Gastroesophageal sphincter (tissue), 4 donors: ENCODE measurements around the gene STARD13. TPM values are rescaled to one million over a fixed set of nuclear protein-coding genes. Genes with fewer than 3 reads are reported as not detected.
A peak's percentile ranks its signal among the peaks of the same experiment; 100 is the strongest.

Experiments used
- ATAC-seq: fragments of 150-250 bp; one replicate; pipeline ENCODE4 v1.9.1; 2016; ENCODE audit warnings: mild to moderate bottlenecking, moderate library complexity
- H3K27ac ChIP-seq, 4 donors: fragments of 200-600 bp; sonication (generic) in 3 of 4; 1 replicate in 3 of 4; 2 replicates in 1 of 4; pipeline ENCODE4 v1.5.1; 2016 to 2019
- H3K27me3 ChIP-seq: fragments of 200-600 bp; sonication (generic); one replicate; pipeline ENCODE4 v1.5.1; 2019
- H3K36me3 ChIP-seq, 2 donors: fragments of 200-600 bp; sonication (generic); one replicate each; pipeline ENCODE4 v1.5.1; 2019; ENCODE audit warnings: control low read depth in 1 of 2
- H3K4me1 ChIP-seq, 3 donors: fragments of 200-600 bp; sonication (generic); 1 replicate in 2 of 3; 2 replicates in 1 of 3; pipeline ENCODE4 v1.5.1; 2016 to 2019; ENCODE audit warnings: control low read depth in 2 of 3
- H3K4me3 ChIP-seq, 2 donors: fragments of 200-600 bp; sonication (generic); one replicate each; pipeline ENCODE4 v1.5.1; 2019; ENCODE audit warnings: mild to moderate bottlenecking in 1 of 2, moderate library complexity in 1 of 2
- H3K9me3 ChIP-seq, 3 donors: fragments of 200-600 bp; sonication (generic); one replicate each; pipeline ENCODE4 v1.5.1; 2017 to 2019; ENCODE audit warnings: control low read depth in 2 of 3
- EP300 ChIP-seq: sonication (generic); formaldehyde crosslinking; IDR thresholded peaks from one replicate; pipeline ENCODE4 v1.6.1; 2017; ENCODE audit warnings: antibody characterized with exemption, mild to moderate bottlenecking
- POLR2A ChIP-seq, 2 donors: fragments of 450-650 bp; IDR thresholded peaks; one replicate each; pipeline ENCODE4 v1.6.1; 2017; ENCODE audit warnings: antibody characterized with exemption in 2 of 2, mild to moderate bottlenecking in 2 of 2, moderate library complexity in 1 of 2
- POLR2AphosphoS5 ChIP-seq: sonication (generic); formaldehyde crosslinking; IDR thresholded peaks from one replicate; pipeline ENCODE4 v1.6.1; 2017; ENCODE audit warnings: antibody characterized with exemption
- WGBS, 2 donors: methylation state at CpG; one replicate each; pipeline ENCODE4 v1.1.5; 2018; ENCODE audit warnings: low coverage in 1 of 2; 5-methylcytosine and 5-hydroxymethylcytosine counted together
- total RNA-seq, 4 donors: library from RNA; depleted of rRNA; stranded (reverse); fragments of >200 nt; gene quantifications; one replicate each; pipeline ENCODE4 v1.1.0, GENCODE V29; 2016
- TF ChIP-seq, protein P1 (sequence below), 4 experiments: fragments of 200-600 bp in 2 of 4; fragments of 450-650 bp in 2 of 4; sonication (generic) in 1 of 4; IDR thresholded peaks; one replicate each; pipeline ENCODE4 v1.5.1; 2017 to 2019; ENCODE audit warnings: antibody characterized with exemption in 4 of 4, mild to moderate bottlenecking in 2 of 4, moderate library complexity in 2 of 4

The STARD13 gene
- total RNA-seq, 4 donors from 2014 or later: 46.2 to 63.3 (median 49.3) TPM

DNA sequence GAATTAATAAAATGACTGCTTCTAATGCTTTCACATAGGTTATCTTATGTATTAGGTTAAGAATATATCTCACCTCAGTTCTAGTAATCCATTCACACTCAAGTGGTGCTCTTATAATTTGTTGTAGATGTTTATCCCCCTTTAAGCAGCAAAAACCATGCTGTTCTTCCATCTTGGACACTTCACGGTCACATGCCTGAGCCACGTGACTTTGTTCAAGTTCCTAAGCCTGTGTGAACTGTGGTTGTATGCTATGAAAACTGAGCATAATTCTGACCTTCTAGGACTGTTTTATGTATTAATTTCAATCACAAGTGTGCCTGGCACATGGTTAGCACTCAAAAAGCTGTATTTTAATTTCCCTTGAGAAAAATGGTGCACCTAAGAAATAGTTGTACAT lies 41.2 kb upstream of the STARD13 start:
- Histone ChIP-seq H3K4me3 (no peak overlapping the region), H3K9me3 (no peaks in the 10 kb centered on the region), H3K36me3 (no peaks in the 10 kb centered on the region), H3K27me3 (no peaks in the 10 kb centered on the region), H3K4me1 (peaks cover 0 to 30% (median 10%) of the 10 kb centered on the region in 3 donors), H3K27ac (no peak overlapping the region)
- no peak for ATAC-seq
- 87 to 100% methylated on average over 2 of the region's 2 CpGs for WGBS, 2 donors
- TF ChIP-seq POLR2A (IDR thresholded peaks at IDR 0.05): no peak
- TF ChIP-seq, protein P1, sequence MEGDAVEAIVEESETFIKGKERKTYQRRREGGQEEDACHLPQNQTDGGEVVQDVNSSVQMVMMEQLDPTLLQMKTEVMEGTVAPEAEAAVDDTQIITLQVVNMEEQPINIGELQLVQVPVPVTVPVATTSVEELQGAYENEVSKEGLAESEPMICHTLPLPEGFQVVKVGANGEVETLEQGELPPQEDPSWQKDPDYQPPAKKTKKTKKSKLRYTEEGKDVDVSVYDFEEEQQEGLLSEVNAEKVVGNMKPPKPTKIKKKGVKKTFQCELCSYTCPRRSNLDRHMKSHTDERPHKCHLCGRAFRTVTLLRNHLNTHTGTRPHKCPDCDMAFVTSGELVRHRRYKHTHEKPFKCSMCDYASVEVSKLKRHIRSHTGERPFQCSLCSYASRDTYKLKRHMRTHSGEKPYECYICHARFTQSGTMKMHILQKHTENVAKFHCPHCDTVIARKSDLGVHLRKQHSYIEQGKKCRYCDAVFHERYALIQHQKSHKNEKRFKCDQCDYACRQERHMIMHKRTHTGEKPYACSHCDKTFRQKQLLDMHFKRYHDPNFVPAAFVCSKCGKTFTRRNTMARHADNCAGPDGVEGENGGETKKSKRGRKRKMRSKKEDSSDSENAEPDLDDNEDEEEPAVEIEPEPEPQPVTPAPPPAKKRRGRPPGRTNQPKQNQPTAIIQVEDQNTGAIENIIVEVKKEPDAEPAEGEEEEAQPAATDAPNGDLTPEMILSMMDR (IDR thresholded peaks at IDR 0.05): no peak
- TF ChIP-seq EP300: no peak
- TF ChIP-seq POLR2AphosphoS5: no peak

DNA sequence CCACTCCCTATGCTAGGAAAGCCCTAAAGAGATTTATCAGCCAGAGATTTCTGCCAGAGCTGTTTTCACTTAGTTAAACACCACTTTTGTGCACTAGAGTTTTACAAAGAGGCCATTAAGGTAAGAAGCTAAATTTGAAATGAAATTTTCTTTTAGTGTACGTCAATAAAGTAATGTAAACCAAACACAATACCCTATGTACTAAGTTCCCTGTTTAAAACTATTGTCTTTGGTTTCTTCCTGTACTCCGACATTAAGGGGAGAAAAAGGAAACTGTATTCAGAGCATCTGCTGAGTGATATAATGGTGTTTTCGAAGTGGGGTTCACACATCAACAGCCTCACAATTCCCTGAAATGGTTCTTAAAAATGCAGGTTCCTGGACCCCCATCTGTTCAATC lies 40.7 kb upstream of the STARD13 start:
- ATAC-seq: no peak
- WGBS, 2 donors: 73 to 80% methylated on average over 3 of the region's 3 CpGs
- Histone ChIP-seq H3K36me3 (no peaks in the 10 kb centered on the region), H3K27ac (no peak overlapping the region), H3K4me3 (no peak overlapping the region), H3K27me3 (no peaks in the 10 kb centered on the region), H3K4me1 (peaks cover 0 to 30% (median 10%) of the 10 kb centered on the region in 3 donors), H3K9me3 (no peaks in the 10 kb centered on the region)
- no peak for TF ChIP-seq POLR2AphosphoS5
- TF ChIP-seq, protein P1 (IDR thresholded peaks at IDR 0.05): no peak
- TF ChIP-seq EP300: no peak

DNA sequence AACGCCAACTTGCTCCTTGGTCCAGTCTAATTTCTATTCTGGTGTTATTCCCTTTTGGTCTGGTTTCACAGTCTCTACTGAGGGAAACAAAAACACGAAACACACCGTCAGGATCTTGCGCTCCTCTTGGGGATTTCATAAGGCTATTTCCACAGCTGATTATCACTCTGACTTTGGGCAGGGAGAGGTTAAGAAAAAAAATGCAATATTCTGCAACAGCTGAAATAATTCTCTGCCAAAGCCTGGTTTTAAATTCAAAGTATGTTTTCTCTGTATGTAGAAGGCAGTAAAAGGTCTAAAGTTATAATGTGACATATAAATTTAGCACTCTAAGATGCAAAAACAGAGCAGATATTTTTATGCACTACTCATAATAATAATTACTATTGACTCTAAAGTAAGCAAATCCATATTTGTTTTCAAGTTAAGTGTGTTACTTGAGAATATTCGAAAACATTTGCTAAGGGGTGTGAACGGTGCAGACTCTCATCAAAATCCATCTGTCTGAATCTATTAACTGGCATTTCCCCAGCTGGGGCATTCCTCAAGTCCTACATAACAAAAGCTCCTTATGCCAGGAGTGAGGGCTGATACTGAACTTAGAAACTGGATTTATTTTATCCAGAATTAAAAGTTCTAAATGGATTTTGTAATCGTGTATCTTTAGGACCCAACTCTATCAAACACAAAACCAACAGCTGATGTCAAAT lies 38.4 kb upstream of the STARD13 start:
- H3K36me3 ChIP-seq: no peaks in the 10 kb centered on the region
- H3K27ac ChIP-seq: peak overlapping the region in 2 of 4 donors; percentile 39 to 62
- ATAC-seq: no peak
- H3K27me3 ChIP-seq: no peaks in the 10 kb centered on the region
- H3K9me3 ChIP-seq: no peaks in the 10 kb centered on the region
- H3K4me3 ChIP-seq: no peak overlapping the region
- WGBS, 2 donors: 33 to 57% methylated on average over 4 to 7 of the region's 7 CpGs
- TF ChIP-seq POLR2A (IDR thresholded peaks at IDR 0.05): no peak
- TF ChIP-seq EP300: no peak
- TF ChIP-seq, protein P1 (IDR thresholded peaks at IDR 0.05): no peak
- no peak for TF ChIP-seq POLR2AphosphoS5
- H3K4me1 ChIP-seq: peaks cover 0 to 30% (median 10%) of the 10 kb centered on the region in 3 donors

DNA sequence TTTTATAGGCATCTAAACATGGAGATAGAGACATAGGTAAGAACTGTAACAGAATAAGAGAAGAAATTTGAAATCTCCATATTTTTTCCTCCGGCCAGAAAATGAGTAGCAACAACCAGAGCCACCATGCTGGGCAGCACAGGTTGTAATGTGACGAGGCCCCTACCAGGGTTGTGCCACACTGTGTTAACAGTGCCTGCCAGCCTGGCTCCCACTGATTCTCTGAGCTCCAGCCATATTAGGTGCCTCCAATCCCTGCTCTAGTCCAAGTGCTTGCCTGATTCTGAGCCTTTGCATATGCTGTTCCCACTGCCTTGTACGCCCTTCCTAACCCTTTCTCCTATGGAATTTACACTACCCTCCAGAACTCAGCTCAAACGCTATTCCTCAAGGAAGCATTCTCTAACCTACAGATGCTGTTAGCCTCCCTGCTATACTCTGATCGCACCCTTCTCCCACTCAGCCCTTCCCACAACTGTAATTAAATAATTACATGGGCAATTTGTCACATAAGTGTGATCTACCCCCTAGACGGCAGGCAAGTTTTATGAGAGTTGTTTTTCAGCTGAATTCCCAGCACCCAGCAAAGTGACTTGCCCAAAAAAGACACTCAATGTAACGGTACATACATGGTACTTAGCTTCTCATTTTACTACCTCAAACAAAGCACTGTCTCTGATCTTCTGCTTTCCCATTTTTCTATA lies 37.6 kb upstream of the STARD13 start:
- Histone ChIP-seq H3K27me3 (no peaks in the 10 kb centered on the region), H3K27ac (peak overlapping the region in 3 of 4 donors; percentile 39 to 62 (median 46)), H3K9me3 (no peaks in the 10 kb centered on the region), H3K4me1 (peaks cover 0 to 30% (median 10%) of the 10 kb centered on the region in 3 donors), H3K36me3 (no peaks in the 10 kb centered on the region), H3K4me3 (no peak overlapping the region)
- no peak for TF ChIP-seq EP300
- no peak for TF ChIP-seq POLR2AphosphoS5
- 85 to 89% methylated on average over 6 to 7 of the region's 7 CpGs for WGBS, 2 donors
- no peak for ATAC-seq

DNA sequence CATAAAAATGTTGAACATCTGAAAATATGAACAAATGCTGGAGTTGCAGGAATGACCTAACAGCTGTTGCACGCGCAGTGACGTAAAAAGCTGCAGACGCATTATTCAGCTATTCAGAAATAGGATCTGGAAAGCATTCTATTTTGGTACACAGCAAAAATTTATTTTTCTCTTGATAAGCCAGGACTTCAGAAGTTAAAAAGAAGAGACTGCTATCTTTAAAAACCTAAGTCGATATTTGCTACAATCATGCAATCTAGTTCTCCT lies 36.9 kb upstream of the STARD13 start:
- ATAC-seq: peak; percentile 68
- H3K36me3 ChIP-seq: no peaks in the 10 kb centered on the region
- H3K27ac ChIP-seq: peak overlapping the region in 3 of 4 donors; percentile 46 to 62 (median 61)
- no peaks in the 10 kb centered on the region for H3K9me3 ChIP-seq
- H3K4me1 ChIP-seq: peaks cover 0 to 30% (median 10%) of the 10 kb centered on the region in 3 donors
- TF ChIP-seq POLR2AphosphoS5: no peak
- no peak for TF ChIP-seq POLR2A (IDR thresholded peaks at IDR 0.05)
- TF ChIP-seq, protein P1 (IDR thresholded peaks at IDR 0.05): no peak
- WGBS, 2 donors: 47 to 59% methylated on average over 5 of the region's 5 CpGs
- H3K27me3 ChIP-seq: no peaks in the 10 kb centered on the region
- peak overlapping the region in 1 of 2 donors; percentile 13 for H3K4me3 ChIP-seq
